HepG2 (cell line): ENCODE measurements around the gene SUPT4H1. TPM values are rescaled to one million over a fixed set of nuclear protein-coding genes. Genes with fewer than 3 reads are reported as not detected.

Experiments
- ATAC-seq: fragments of 200-7000 bp; cut with Tn5 transposase; 3 replicates; pipeline ENCODE4 v1.9.1; 2020; ENCODE audit warnings: mild to moderate bottlenecking, moderate library complexity
- BruUV-seq: library from RNA; stranded (reverse); fragments of 400-500 nt; replicated peaks from 2 replicates; lab custom pipeline; 2021; lab: Mats Ljungman, UMichigan
- CTCF ChIA-PET: fragments of 300-600 bp; formaldehyde crosslinking; extraction: SDS; loops from one replicate; lab custom pipeline; 2021; ENCODE audit warnings: low total read pairs, inconsistent platforms, low intra/inter-chr PET ratio; lab: Yijun Ruan, JAX
- POLR2A ChIA-PET: fragments of 350-600 bp; sonication (Branson Sonifier 250); formaldehyde crosslinking; loops from one replicate; lab custom pipeline; 2020; ENCODE audit warnings: antibody characterized with exemption, inconsistent platforms; lab: Yijun Ruan, JAX
- DNase-seq: peaks from one replicate; pipeline ENCODE4 v3.0.0-alpha.2; 2015; ENCODE audit warnings: low spot score
- FAIRE-seq: peaks from 3 replicates; lab custom pipeline; 2011; peaks lifted over from hg19 to GRCh38; lab: Jason Lieb, UNC
- H2AFZ ChIP-seq: one replicate; pipeline ENCODE4 v1.6.1; 2011; ENCODE audit warnings: low read length, inconsistent platforms
- H3K27ac ChIP-seq: fragments of 300-600 bp; 3 replicates; pipeline ENCODE4 v1.8.0; 2011; ENCODE audit warnings: mixed run types, mild to moderate bottlenecking, mixed read lengths, low read length, inconsistent platforms; ENCODE audit not compliant: insufficient read depth; ENCODE audit errors: extremely low read length
- H3K27me3 ChIP-seq, 2 experiments: fragments of 200-600 bp in 1 of 2; 2 replicates in 1 of 2; 3 replicates in 1 of 2; pipeline versions ENCODE4 v1.6.0 to v1.8.0; 2011; ENCODE audit warnings: low read length in 2 of 2, mild to moderate bottlenecking in 2 of 2, moderate library complexity in 2 of 2, inconsistent platforms in 1 of 2; ENCODE audit not compliant: insufficient read depth in 2 of 2, control insufficient read depth in 1 of 2
- H3K36me3 ChIP-seq, 2 experiments: fragments of 200-600 bp in 1 of 2; replicated peaks in 1 of 2; 2 replicates in 1 of 2; 3 replicates in 1 of 2; pipeline versions ENCODE4 v1.5.1 to v1.8.0; 2011; ENCODE audit warnings: low read length in 2 of 2, inconsistent platforms in 1 of 2; ENCODE audit not compliant: insufficient read depth in 2 of 2, control insufficient read depth in 1 of 2
- H3K4me1 ChIP-seq: 2 replicates; pipeline ENCODE4 v1.5.1; 2012; ENCODE audit warnings: low read length, inconsistent platforms; ENCODE audit not compliant: insufficient read depth
- H3K4me2 ChIP-seq: 2 replicates; pipeline ENCODE4 v1.6.0; 2011; ENCODE audit warnings: low read depth, low read length, inconsistent platforms
- H3K4me3 ChIP-seq, 3 experiments: fragments of 200-600 bp in 1 of 3; sonication (generic), shearing (Covaris generic) in 1 of 3; replicated peaks in 1 of 3; 2 replicates each; pipeline ENCODE4 v1.5.1; 2011 to 2016; ENCODE audit warnings: low read length in 3 of 3, inconsistent platforms in 2 of 3, low read depth in 2 of 3, mild to moderate bottlenecking in 2 of 3, control low read depth in 1 of 3, mixed read lengths in 1 of 3; ENCODE audit not compliant: insufficient read depth in 1 of 3
- H3K79me2 ChIP-seq: one replicate; pipeline ENCODE4 v1.6.1; 2011; ENCODE audit warnings: low read length, inconsistent platforms; ENCODE audit not compliant: insufficient read depth
- H3K9ac ChIP-seq: 2 replicates; pipeline ENCODE4 v1.6.0; 2011; ENCODE audit warnings: mild to moderate bottlenecking, low read depth, low read length, inconsistent platforms; ENCODE audit not compliant: insufficient read depth
- H3K9me3 ChIP-seq: 2 replicates; pipeline ENCODE4 v1.5.1; 2012; ENCODE audit warnings: mild to moderate bottlenecking, low read length
- H4K20me1 ChIP-seq: 2 replicates; pipeline ENCODE4 v1.6.0; 2011; ENCODE audit warnings: inconsistent platforms, mild to moderate bottlenecking, low read length, moderate library complexity; ENCODE audit not compliant: insufficient read depth
- ATF5 ChIP-seq: sonication (generic); formaldehyde crosslinking; IDR thresholded peaks from 2 replicates; pipeline ENCODE4 v1.4.0; 2020; ENCODE audit warnings: mild to moderate bottlenecking, low read depth, missing genetic modification reagents
- CENPBD1 ChIP-seq: sonication (generic); formaldehyde crosslinking; IDR thresholded peaks from 2 replicates; pipeline ENCODE4 v1.8.0; 2022; ENCODE audit warnings: missing genetic modification reagents, low read depth, mild to moderate bottlenecking, borderline replicate concordance
- ETS1 ChIP-seq: sonication (generic); formaldehyde crosslinking; IDR thresholded peaks from 2 replicates; pipeline ENCODE4 v1.4.0; 2020; ENCODE audit warnings: missing genetic modification reagents
- FOXP4 ChIP-seq: sonication (generic); formaldehyde crosslinking; IDR thresholded peaks from 2 replicates; pipeline ENCODE4 v1.4.0; 2020; ENCODE audit warnings: missing genetic modification reagents
- KDM6A ChIP-seq: IDR thresholded peaks from 2 replicates; pipeline ENCODE4 v1.6.1; 2016; ENCODE audit warnings: low read depth
- KMT2B ChIP-seq: IDR thresholded peaks from 2 replicates; pipeline ENCODE4 v1.6.1; 2016; ENCODE audit warnings: missing genetic modification reagents, missing compliant biosample characterization
- MIER3 ChIP-seq: IDR thresholded peaks from 2 replicates; pipeline ENCODE4 v1.6.1; 2016; ENCODE audit warnings: missing compliant biosample characterization, borderline replicate concordance
- NBN ChIP-seq: fragments of 450-650 bp; conservative IDR thresholded peaks from 2 replicates; pipeline ENCODE4 v1.6.1; 2017
- REXO4 ChIP-seq: sonication (generic); formaldehyde crosslinking; IDR thresholded peaks from 2 replicates; pipeline ENCODE4 v1.8.0; 2022; ENCODE audit warnings: missing genetic modification reagents, mild to moderate bottlenecking, borderline replicate concordance
- TFE3 ChIP-seq: IDR thresholded peaks from 2 replicates; pipeline ENCODE4 v1.6.1; 2016
- ZBTB34 ChIP-seq: sonication (generic); formaldehyde crosslinking; IDR thresholded peaks from 2 replicates; pipeline ENCODE4 v1.8.0; 2022; ENCODE audit warnings: mild to moderate bottlenecking, missing genetic modification reagents
- ZNF232 ChIP-seq: sonication (generic); formaldehyde crosslinking; IDR thresholded peaks from 2 replicates; pipeline ENCODE4 v1.4.0; 2020; ENCODE audit warnings: missing genetic modification reagents, borderline replicate concordance
- ZNF430 ChIP-seq: sonication (generic); formaldehyde crosslinking; IDR thresholded peaks from 2 replicates; pipeline ENCODE4 v1.9.0; 2021; ENCODE audit warnings: mild to moderate bottlenecking, missing genetic modification reagents
- ZNF432 ChIP-seq: sonication (generic); formaldehyde crosslinking; IDR thresholded peaks from 2 replicates; pipeline ENCODE4 v1.5.0; 2020; ENCODE audit warnings: missing genetic modification reagents, mild to moderate bottlenecking, borderline replicate concordance
- ZSCAN20 ChIP-seq: sonication (generic); formaldehyde crosslinking; IDR thresholded peaks from 2 replicates; pipeline ENCODE4 v1.4.0; 2020; ENCODE audit warnings: missing genetic modification reagents, mild to moderate bottlenecking, borderline replicate concordance
- WGBS: methylation state at CpG from one replicate; pipeline ENCODE4 v1.1.6; 2017; ENCODE audit warnings: low lambda C conversion rate; 5-methylcytosine and 5-hydroxymethylcytosine counted together
- in situ Hi-C: cut with HindIII; loops from 2 replicates; pipeline ENCODE4 v1.10.0; 2017; ENCODE audit warnings: low pct_unique_long_range_greater_than_20kb; ENCODE audit not compliant: extremely low pct_ligation_motif_present
- intact Hi-C: fragments of 100-400 bp; cut with micrococcal nuclease; formaldehyde crosslinking; loops from one replicate; pipeline ENCODE4 v1.10.0; 2022; ENCODE audit not compliant: unreplicated experiment
- polyA plus RNA-seq, 8 experiments: library from polyadenylated mRNA; depleted of rRNA in 3 of 8; stranded (reverse) in 7 of 8; unstranded in 1 of 8; fragments of >200 nt; fragmentation: Illumina TruSeq in 4 of 8; extraction: Trizol in 4 of 8; gene quantifications; 2 replicates each; pipeline versions ENCODE4 v1.2.1 to v1.2.3, GENCODE V29; 2011 to 2016; ENCODE audit warnings: low read depth in 4 of 8, missing spikeins in 1 of 8, mixed read lengths in 1 of 8; ENCODE audit not compliant: insufficient read depth in 1 of 8
- total RNA-seq, 5 experiments: library from RNA; depleted of rRNA; stranded (reverse); fragments of >200 nt; fragmentation: Illumina TruSeq; extraction: Trizol; gene quantifications; 2 replicates each; pipeline ENCODE4 v1.2.3, GENCODE V29; 2016; ENCODE audit warnings: low read depth in 1 of 5

Gene SUPT4H1
- total and polyA plus RNA-seq, 2 of the 13 experiments (the other 11 are each of a cell fraction or from before 2014, with no cell fraction given) = 155 to 244 TPM

- ATAC-seq (peak; percentile 44), FAIRE-seq (peak; percentile 73), DNase-seq (peak; percentile 93)
- H4K20me1 ChIP-seq = no peaks in the 10 kb centered on the region
- BruUV-seq = no TSS peak
- intact Hi-C loops = no loop called here
- H3K27me3 ChIP-seq = no peaks in the 10 kb centered on the region
- peak overlapping the region; percentile 50 for H3K9ac ChIP-seq
- no peaks in the 10 kb centered on the region for H3K9me3 ChIP-seq
- 24% methylated on average over 3 of the region's 3 CpGs for WGBS
- peak overlapping the region; percentile 70 for H3K4me2 ChIP-seq
- CTCF ChIA-PET = no interaction called here
- peak overlapping the region; percentile 75 for H3K27ac ChIP-seq
- no peak overlapping the region for H2AFZ ChIP-seq
- peaks cover 3 to 19% of the 10 kb centered on the region in 2 experiments; a peak in 3 of 5 replicates for H3K36me3 ChIP-seq
- in situ Hi-C loops = no loop called here
- H3K4me1 ChIP-seq = peaks cover 97% of the 10 kb centered on the region
- POLR2A ChIA-PET = interaction anchor here (0.8 to 4.7 kb wide), 13 partner anchors 10 to 237 kb away, joined by 3 to 81 read pairs (median 8); partner anchors contain the start of genes RNF43 and SUPT4H1
- peak overlapping the region in 2 of 3 experiments; percentile 1 to 15; a peak in 2 of 6 replicates for H3K4me3 ChIP-seq
- peaks cover 95% of the 10 kb centered on the region for H3K79me2 ChIP-seq
- TF ChIP-seq ZBTB34 (no peak), REXO4 (CRISPR knock-in tag) (no peak), ZNF432 (CRISPR knock-in tag) (no peak), KDM6A (CRISPR knock-in tag) (0 out of 2 replicates have a peak, but pooled peaks have one; percentile 11), ZNF232 (CRISPR knock-in tag) (no peak), MIER3 (peak; percentile 73; the same call in 1 of the 2 replicates), FOXP4 (peak; percentile 90), ETS1 (CRISPR knock-in tag) (no peak), ZNF430 (CRISPR knock-in tag) (no peak), NBN (no peak), ZSCAN20 (CRISPR knock-in tag) (no peak), CENPBD1 (CRISPR knock-in tag) (no peak), ATF5 (CRISPR knock-in tag) (no peak), TFE3 (peak; percentile 64), KMT2B (no peak)
Observed at GRCh38 chr17:58394534-58395223, 42.7 kb upstream of the SUPT4H1 start.
